ENCODE data around the gene PISD. TPM values are rescaled to one million over a fixed set of nuclear protein-coding genes. Genes with fewer than 3 reads are reported as not detected.
A peak's percentile ranks its signal among the peaks of the same experiment; 100 is the strongest.

PISD gene
- total RNA-seq, 2 donors from 2014 or later, result 38.0 to 44.6 TPM

DNA sequence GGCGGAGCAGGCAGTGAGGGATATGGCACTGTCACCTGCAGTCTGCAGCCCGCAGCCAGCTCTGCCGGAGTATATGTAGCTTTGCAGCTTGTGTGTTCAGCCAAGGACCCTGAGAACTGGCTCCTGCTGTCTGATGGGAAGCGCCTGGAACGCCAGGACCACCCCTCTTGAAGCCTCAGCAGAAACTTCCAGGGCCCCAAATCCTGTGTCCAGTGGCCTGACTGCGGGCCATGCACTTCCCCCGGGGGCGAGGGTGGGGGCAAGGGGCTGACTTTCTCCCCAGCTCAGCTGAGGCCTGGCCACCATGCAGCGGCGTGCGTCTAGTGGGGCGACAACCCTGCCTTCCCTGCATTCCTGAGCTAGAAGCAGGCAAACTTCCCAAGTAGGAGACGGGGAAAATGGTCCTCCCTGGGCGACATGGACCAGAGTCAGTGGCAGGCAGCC, 32.3 kb downstream of the PISD start:
- no peak for DNase-seq (ENCODE audit: low spot score)
- intact Hi-C loops (cut with DNase I), result loop anchor here (2.0 to 5.0 kb wide), 2 partner anchors 65 to 72 kb away; no protein-coding TSS in a partner anchor

- intact Hi-C loops (cut with DNase I), result loop anchor here in 1 of 2 donors (2.0 kb wide), 1 partner anchor 64 kb away; no protein-coding TSS in a partner anchor
- no peak for DNase-seq (ENCODE audit: low spot score)
Observed at GRCh38 chr22:31628969-31629708, 32.9 kb downstream of the PISD start.

DNA sequence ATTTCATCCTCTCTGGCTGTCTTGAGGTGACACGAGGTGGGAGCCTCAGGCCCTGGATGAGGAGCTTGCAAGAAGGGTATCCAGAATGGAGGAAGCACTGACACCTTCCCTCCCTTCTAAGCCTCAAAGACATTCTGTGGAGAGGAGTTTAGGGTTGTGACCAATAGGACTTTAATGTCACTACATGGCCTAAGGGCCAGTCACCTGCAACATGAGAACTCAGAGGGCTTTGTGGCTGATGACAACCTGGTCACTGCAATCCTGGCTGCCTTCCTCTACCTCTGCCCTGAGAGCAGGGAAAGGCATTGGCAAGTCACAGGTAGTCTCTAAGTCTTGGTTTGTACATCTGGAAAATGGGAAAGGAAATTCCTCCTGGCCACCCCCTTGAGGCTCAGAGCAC, 33.7 kb downstream of the PISD start:
- intact Hi-C loops (cut with DNase I), result loop anchor here in 1 of 2 donors (2.0 kb wide), 1 partner anchor 64 kb away; no protein-coding TSS in a partner anchor
- no peak for DNase-seq (ENCODE audit: low spot score)

DNA sequence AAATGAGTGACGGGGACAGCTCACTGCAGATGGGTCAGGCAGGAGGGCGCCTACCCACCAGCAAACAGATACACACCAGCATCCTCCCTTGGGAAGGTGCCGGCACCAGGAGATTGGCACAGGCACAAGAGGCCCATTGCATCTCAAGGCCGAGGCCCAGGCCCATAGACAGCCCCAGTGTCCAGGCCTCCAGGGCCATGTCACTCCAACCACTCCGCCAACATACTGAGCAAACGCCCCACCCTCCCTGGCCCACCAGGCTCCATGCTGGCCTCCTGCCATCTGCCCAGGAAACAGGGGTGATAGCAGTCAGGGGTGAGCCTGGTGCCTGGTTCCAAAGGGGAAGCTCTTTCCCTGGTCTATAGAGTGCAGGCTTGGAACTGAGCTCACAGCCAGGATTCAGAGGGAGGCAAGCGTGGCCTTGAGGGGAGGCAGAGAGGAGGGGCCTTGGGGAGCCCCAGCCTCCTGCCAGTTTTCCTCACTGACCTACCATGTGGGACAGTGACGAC, 34.7 kb downstream of the PISD start:
- no peak for DNase-seq (ENCODE audit: low spot score)
- intact Hi-C loops (cut with DNase I), result no loop called here

GRCh38 chr22:31626427-31627150, 35.4 kb downstream of the PISD start:
- peak; percentile 92 for DNase-seq (ENCODE audit: low spot score)
- intact Hi-C loops (cut with DNase I), result no loop called here

DNA sequence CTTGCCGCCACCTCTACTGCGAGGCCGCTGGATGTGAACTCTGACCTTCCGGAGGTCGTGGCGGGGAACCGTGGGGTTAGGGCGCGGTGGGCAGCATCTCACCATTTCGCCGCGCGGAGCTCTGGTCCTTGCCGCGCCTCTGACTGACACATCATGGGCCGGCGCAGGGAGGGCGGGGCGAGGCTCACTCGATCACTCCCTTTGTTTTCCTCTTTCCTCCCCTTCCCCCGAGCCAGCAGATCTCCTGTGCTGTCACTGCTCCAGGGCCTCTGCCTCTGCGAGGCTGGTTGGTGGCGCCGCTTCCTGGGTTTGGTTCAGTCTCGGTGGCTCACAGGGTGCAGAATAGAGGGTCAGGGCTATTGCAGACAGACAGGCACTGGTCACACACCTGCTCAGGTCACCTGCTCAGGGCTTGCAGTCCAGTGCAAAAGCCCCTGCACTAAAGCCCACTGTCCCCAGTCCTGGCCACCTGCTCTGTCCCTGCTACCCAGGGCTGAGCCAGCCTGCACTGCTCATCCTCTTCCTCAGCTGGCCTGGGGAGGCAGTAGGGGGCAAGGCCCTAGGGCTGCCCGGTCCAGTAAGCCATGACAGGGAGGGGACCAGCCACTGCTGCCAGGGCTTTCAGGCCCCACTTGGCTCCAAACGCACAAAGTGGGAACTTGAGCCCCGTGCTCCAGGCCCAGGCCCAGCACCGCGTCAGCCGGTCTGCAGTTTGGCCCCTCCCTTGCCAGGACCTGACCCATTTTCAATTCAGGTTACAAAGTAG, 36.2 kb downstream of the PISD start:
- peak; percentile 89 for DNase-seq (ENCODE audit: low spot score)
- intact Hi-C loops (cut with DNase I), result no loop called here

GRCh38 chr22:31625257-31625640, 36.8 kb downstream of the PISD start:
- DNase-seq (ENCODE audit: low spot score), result no peak
- intact Hi-C loops (cut with DNase I), result no loop called here

DNA sequence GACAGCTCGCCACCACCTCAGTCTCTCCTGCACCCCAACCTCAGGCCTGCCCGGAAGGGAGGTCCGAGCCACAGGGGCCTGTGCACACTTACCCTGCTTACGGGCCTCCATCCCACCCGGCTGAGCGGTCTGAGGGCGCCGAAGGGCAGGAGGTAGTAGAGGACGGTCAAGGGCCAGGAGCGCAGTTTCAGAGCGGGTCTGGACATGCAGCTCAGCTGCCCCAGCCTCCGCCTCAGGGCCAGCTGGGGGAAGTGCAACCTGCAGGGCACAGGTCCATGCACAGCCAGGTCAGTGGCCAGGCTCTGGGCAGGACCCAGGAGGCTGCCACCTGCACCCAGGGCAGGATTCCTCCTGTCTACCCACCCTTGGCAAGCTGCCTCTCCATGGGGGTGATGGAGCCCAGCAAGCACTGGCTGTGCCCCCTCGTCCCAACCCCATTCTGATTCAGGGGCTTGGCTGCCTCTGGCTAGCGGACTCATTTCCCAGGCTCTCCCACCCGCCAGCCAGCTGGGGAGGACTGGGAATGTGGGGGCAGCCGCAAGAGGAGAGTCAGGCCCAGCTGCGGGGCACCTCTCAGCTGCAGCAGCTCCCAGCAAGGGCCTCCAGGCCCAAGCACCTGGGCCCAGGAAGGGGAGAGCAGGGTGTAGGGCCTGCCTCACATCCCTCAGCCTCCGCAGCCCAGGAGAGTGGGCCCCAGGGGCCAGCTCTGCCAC, 38.3 kb downstream of the PISD start:
- no peak for DNase-seq (ENCODE audit: low spot score)
- intact Hi-C loops (cut with DNase I), result no loop called here

DNA sequence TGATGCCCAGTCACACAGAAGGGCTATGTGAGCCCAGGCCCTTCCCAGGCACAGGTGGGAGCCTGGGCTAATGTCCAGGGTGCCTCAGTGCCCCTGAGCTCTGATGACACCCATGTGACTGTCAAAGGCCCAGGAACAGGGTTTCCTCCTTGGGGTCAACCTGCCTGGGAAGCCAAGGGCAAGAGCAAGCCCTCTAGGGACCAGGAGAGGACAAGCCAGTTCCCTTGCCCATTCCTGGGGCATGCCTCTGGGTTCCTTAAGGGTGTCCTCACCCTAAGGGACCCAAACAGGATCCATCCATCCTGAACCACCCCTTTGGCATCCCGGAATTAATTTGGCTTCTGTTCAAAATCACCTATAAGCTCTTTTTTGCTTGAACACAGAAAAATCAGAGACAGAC, 39.0 kb downstream of the PISD start:
- no peak for DNase-seq (ENCODE audit: low spot score)
- intact Hi-C loops (cut with DNase I), result no loop called here

- intact Hi-C loops (cut with DNase I), result no loop called here
- DNase-seq (ENCODE audit: low spot score), result no peak
Observed at GRCh38 chr22:31621507-31622124, 40.4 kb downstream of the PISD start.

DNA sequence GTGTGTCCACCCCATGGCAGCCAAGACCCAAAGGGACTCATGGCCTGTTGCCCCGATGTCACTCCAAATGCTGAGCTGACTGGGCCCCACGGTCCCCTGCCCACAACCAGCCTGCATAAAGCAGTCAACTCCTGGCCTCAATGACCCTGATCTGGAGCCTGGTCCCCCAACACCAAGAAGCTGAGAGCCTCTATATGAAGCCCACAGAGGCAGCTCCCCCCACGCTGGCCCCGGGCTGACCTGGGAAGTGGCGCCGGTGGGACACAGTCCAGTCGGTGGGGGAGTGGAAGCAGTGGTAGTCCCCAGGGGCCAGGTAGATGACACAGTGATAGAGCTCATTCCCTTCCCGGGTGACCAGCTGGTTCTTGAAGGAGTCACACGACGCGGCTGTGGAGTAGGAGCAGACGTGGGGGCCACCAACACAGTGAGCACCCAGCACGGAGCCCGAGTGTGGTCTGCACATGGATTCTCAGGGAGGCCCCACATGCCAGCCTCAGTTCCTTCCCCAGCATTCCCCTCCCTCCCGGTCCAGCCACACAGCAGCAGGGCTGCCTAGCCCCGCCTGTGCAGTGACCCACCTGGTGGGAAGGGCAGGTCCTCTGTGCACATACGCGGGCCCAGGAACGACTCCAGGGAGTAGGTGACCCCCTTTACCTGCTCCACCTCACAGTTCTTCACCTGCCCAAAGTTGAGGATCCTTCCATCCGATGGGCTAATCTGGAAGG, 41.1 kb downstream of the PISD start:
- DNase-seq (ENCODE audit: low spot score), result no peak
- intact Hi-C loops (cut with DNase I), result no loop called here

- intact Hi-C loops (cut with DNase I), result no loop called here
- no peak for DNase-seq (ENCODE audit: low spot score)
Observed at GRCh38 chr22:31619611-31620300, 42.3 kb downstream of the PISD start.

DNA sequence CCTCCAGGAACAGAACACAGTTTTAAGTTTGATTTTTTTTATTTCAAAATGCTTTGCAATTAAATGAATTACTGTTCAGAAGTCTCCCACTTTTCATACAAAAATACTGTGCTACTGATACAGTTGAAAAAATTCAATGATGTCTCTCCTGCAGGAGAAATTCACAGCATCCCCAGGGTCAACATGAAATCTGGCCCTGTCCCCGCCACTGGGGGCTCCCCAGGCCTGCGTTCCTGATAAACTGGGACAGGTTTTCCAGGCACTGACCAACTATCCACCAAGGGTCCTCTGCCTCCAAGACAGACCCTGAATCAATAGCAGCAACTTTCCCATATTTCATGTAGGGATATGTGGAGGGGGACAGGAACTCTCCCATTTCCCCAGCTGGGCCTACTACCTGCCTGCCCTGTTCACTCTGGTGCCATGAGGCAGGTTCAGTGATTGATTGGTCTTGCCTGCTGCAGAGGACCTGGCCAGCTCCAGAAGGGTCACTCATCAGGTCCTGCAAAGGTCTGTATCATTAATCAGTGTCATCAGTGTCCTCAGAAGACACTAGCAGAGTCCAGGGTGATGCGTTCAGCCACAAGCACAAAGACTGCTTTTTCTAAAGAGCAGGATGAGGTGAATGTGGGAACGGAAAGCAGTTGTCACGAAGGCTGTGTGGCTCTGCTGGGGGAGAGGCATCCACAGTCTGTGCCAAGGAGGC, 43.4 kb downstream of the PISD start:
- intact Hi-C loops (cut with DNase I), result no loop called here

GRCh38 chr22:31618057-31618456, 44.0 kb downstream of the PISD start:
- no peak for DNase-seq (ENCODE audit: low spot score)
- intact Hi-C loops (cut with DNase I), result no loop called here

More for the DNA sequence above, 43.4 kb downstream of the PISD start:
- DNase-seq (ENCODE audit: low spot score), result no peak

DNA sequence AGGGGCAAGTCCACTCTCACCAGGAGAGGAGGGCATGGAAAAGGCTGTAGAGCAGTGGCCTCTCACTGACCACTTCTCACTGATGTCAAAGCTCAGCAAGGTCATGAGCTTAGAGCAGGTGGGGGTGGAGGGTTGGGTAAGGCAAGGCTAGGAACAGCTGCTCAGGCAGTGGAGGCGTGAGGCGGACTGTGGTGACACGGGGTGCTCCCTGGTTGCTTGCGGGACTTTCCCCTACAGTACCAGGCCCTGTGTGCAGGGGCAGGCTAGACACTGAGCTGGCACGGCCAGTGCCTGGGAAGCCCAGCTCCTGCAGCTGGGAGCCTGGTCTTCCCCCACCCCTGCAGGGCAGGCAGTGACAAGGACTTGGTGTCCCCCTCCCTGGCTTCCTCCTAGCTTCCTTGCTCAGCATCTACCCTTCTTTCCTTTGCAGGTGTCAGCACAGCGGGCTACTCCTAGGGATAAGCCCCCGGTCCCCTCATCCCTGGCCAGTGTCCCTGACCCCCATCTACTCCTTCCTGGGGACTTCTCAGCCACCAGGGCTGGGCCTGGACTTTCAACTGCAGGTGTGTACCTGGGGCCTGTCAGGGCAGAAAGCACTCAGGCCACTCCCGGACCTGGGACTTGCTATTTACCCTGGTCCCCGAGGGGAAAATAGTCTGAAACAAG, 45.6 kb downstream of the PISD start:
- no peak for DNase-seq (ENCODE audit: low spot score)
- intact Hi-C loops (cut with DNase I), result no loop called here

DNA sequence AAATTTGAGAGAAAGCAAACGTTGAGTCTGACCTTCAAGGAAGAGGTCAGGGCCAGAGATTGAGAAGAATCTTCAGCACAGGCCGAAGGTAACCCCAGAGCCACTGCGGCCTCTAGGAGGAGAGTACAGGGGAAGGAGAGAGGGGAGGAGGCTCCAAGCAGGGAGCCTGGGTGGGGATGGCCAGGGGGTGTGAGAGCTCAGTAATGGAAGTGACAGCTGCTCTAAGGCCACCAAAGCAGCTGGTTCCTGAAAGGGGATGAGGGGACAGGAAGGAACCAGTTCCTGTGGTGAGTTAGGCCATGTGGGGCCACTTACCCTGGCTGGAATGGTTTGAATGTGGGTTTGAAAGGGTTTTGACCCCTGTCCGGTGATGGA, 46.1 kb downstream of the PISD start:
- intact Hi-C loops (cut with DNase I), result no loop called here
- DNase-seq (ENCODE audit: low spot score), result no peak
